Muscle of arm (tissue), 12 donors: ENCODE data around the gene TNS3. TPM values are rescaled to one million over a fixed set of nuclear protein-coding genes. Genes with fewer than 3 reads are reported as not detected.

Source experiments
- DNase-seq: peaks from one replicate; pipeline ENCODE4 v3.0.0-alpha.2; 2013
- polyA plus RNA-seq, 12 donors: library from polyadenylated mRNA; unstranded; fragments of 120-200 nt; gene quantifications; one replicate each; pipeline ENCODE4 v1.2.1, GENCODE V29; 2013; ENCODE audit not compliant: insufficient read length in 12 of 12

The TNS3 gene
- polyA plus RNA-seq, 12 donors = 20.0 to 58.4 (median 27.5) TPM; not detected in 1

GRCh38 chr7:47507522-47507921, 74.4 kb downstream of the TNS3 start:
- no peak for DNase-seq

DNA sequence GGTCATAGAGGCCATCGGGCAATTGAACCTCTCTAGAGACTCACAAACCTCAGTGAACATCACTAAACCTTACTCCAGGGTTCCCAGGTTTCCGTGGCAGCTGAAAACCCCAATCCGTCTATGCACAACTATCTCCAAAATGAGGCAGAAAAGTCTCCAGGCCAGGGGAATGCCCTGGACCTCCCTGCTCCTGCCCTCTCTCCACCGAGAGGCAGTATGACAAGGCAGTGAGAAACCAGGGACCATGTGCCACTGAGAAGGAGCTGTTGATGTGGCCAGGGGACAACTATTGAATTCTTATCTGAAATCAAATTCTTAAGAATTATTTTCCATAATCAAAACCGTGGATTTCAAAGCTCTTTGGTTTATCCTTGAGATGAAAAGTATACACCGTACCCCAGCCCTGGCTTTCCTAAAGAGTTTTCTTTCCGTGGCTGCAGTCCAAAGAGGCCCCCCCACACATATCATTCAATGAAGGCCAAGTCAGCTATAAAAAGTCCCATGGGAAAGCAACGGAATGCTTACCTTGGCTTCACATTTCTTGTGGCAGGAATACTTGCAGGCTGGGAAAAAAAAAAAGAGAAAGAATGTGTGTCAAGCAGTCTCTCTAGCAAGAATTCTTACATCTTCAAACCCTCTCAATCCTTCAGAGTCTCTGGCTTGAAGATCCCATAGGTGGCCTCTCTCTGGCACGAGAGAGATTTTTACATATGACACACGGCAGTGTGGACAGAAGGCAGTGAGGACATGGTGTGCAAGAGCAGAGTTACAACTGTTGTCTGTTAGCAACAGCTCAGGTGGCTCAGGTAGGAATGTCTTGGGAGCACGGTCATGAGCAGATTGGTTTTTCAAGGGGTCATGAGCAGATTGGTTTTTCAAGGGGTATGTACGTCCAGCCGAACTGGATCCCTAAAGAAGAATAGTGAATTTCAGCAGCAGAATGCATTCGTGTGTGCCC, 75.2 kb downstream of the TNS3 start:
- no peak for DNase-seq

DNA sequence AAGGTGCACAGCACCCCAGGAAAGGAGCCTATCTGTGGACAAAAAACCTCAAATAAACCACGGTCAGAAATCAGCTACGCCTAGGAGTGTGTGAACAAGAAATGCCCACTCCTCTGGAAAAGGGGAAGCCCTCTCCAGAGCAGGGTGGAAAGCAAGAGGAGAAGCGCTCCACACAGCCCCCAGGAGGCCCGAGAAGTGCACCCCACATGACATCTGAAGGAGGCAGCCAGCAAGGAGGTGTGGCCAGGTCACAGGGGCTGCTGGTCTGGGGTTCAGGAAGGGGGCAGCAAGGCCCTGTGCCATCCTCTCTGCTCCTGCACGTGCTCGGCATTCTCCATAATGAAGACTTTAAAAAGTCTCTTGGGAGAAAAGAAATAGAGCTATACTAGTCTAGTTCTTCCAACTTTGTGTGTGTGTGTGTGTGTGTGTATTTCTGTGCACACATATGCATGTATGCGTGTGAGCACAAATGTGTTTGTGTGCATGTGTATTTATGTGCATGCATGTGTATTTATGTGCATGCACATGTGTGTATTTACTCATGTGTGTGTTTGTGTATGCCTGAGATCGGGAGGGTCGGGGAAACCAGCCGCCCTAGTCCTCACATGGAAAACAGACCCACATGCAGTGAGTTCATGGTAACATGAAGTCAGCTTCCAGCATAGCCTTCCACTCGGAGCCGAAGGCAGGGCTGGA, 76.5 kb downstream of the TNS3 start:
- DNase-seq = no peak

- DNase-seq = no peak
Observed at GRCh38 chr7:47504551-47505311, 77.2 kb downstream of the TNS3 start.

GRCh38 chr7:47503281-47503680, 78.6 kb downstream of the TNS3 start:
- DNase-seq = no peak

DNA sequence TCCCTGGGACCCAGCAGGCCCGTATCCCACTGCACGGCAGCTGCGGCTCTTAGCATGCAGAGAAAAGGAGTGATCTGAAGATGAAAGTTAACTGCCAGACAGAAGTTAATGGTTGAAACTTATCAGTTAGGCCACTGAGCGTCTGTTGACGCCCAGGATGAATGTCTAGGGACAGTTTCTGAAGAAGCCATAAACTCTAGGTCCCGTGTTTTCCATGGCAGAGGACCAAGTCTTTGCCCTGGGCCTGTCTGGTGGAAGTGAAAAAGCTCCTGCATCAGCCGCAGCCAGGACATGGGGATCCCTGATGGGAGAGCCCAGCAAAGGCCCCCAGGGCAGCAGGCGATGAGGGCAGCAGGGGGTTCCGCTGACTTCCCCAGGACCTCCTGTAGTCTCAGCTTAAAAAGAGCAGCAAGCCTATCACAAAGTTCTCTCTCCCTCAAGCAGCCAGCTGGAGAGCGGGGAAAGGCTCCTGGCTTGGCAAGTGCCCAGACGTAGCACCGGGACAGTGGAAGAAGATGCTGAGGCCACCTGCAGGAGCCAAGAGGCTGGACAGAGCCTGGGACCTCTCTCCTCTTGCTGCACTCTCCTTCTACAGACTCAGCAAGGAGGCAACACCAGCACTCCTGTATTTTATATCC, 79.6 kb downstream of the TNS3 start:
- no peak for DNase-seq

DNA sequence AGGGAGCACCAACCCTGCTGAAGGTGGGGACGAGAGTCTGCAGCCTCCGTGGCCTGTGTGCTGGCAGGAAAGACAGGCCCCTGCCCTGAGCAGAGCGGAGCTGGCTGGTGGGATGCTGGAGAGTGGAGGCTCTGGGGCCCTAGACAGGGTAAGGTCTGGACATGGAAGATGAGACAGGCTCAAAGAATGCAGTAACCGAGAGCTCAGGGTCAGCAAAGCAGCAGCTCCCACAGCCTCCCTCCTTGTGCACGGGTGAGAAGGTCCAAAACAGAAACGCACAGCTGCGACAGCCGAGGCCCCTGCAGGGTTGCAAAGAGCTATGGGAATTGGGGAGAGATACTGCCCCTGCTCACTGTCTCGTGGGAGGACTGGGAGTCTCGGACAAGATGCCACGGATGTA, 80.5 kb downstream of the TNS3 start:
- DNase-seq = no peak

DNA sequence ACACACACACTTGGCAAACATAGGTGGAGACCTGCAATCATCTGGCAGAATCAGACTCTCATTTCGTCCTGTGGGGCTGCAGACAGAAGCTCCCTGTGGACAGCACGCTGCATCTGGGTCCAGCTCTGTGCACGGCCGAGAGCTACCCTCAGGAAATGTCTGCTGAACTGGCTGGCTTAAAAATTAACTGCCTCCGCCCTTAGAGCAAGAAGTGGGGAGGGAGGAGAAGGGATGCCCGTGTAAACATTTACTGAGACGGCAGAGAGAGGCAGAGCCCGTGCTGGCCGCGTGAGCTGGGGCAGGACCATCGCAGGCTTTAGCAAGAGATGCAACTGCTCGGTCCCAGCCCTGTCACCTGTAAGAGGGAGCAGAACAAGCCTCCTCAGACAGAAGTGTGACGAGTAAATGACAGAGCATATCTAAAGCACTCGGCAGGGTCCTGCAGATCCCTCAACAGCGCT, 81.8 kb downstream of the TNS3 start:
- no peak for DNase-seq

DNA sequence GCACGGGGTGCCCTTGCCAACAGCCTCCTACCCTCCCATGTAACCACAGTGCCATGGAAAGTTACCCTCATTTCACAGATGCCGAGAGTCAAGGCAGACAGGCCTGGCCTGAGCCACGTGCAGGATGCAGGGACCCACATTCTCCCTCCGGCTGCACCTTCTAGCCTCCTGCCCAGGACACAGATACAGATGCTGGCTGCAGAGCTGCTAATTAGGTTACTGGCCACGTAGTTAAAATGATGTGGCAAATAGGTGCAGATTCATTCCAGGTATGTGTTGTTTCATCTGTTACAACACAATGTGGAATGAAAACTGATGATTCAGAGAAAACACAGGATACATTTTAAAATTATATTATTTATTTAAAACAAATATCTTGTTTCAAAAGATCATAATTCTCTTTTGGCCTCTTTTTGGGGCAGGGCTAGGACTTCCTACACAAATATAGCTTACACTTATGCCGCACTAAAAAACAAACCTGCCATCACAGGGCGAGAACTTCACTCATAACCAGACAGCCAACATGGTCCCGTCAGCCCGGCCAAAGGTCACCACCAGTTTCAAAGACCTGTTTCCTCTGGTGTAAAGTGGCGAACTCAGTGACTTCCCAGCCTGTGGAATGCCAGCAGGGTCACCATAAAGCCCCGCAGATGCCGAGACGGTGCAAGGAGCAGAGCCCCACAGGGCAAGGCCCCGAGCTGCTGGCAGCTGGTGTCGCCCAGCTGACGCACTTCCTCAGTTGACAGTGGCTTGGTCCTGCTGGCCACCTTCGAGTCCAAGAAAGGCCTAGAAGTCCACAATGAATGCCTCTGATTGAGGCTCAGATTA, 83.5 kb downstream of the TNS3 start:
- no peak for DNase-seq

GRCh38 chr7:47497367-47498096, 84.4 kb downstream of the TNS3 start:
- no peak for DNase-seq

DNA sequence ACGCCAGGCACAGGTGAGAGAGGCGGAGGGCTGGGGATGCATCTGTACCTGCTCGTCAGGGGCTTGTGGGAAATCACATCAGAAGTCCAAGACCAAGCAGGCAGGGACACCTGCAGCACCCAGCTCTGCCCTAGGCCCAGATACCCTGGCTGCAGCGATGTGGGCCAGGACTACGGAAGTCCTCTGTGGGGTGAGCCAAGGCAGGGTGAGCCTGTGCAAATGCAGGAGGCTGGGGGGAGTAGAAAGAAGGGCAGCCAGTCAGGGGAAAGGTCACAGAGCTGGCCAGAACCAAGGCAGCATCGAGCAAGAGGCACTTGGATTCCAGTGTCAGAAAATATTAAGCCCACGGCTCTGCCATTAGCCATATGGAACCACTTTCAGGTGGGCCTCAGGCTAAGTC, 85.2 kb downstream of the TNS3 start:
- DNase-seq = no peak

GRCh38 chr7:47496056-47496665, 85.8 kb downstream of the TNS3 start:
- DNase-seq = no peak

- no peak for DNase-seq
Observed at GRCh38 chr7:47493976-47494911, 87.7 kb downstream of the TNS3 start.

DNA sequence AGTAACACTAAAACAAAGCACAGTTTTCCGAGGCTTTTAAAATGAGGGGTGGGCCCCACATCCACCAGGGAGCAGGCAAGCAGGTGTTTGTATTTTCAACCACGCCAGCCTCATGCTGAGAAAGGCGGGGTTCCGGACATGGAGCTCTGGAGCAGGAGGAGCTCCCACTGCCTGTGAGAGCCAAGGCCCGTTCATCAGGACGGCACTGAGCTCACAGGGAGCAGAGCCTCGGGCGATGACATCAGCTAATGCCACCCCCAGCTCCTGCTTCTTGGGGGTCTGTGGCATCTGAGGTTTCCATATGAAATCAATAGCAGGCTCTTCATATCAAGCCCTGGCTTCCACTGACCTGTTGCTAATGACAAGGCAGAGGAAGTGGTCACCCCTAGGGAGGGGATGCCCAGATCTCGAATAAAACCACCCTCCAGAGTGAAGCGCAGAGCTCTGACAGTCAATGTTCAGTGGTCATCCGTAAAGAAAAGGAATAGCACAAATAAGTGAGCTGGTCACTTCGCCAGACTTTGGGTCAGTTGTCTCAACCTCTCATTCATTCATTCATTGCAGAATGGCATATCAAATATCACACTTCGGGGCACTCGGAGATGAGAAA, 89.1 kb downstream of the TNS3 start:
- no peak for DNase-seq

GRCh38 chr7:47490501-47491265, 91.2 kb downstream of the TNS3 start:
- DNase-seq = no peak

GRCh38 chr7:47489624-47490023, 92.3 kb downstream of the TNS3 start:
- no peak for DNase-seq

- DNase-seq = no peak
Observed at GRCh38 chr7:47488969-47489342, 93.0 kb downstream of the TNS3 start.
